Activated CD4-positive, CD25-positive, alpha-beta regulatory T cell treated with anti-CD3 and anti-CD28 coated beads, Interleukin-2, amount 50 U/mL, for 24 hours (primary cell): ENCODE data around the gene SPACDR.

Experiments used
- ATAC-seq, 2 donors: fragments of 150-1000 bp; cut with Tn5 transposase; one replicate each; pipeline ENCODE4 v1.10.0; 2021; ENCODE audit warnings: mild to moderate bottlenecking in 1 of 2, moderate library complexity in 1 of 2

Gene SPACDR

DNA sequence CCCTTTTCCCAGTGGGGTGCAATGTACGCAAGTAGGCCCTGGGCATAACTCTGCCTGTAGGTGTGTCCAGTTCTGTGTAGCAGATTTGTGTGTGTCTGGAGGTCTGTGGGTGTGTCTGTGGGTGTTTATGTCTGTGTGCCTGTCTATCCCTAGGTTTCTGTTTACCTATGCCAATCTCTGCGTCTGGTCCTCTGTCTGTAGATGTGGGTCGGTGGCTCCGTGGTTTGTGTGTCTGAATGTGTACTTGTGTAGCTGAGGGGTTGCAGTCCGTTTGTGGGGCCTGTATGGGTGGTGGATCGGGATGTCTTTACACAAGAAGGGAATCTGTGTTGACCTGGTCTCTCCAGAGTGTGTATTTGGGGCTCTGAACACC lies 20.6 kb upstream of the SPACDR start:
- ATAC-seq, result no peak

DNA sequence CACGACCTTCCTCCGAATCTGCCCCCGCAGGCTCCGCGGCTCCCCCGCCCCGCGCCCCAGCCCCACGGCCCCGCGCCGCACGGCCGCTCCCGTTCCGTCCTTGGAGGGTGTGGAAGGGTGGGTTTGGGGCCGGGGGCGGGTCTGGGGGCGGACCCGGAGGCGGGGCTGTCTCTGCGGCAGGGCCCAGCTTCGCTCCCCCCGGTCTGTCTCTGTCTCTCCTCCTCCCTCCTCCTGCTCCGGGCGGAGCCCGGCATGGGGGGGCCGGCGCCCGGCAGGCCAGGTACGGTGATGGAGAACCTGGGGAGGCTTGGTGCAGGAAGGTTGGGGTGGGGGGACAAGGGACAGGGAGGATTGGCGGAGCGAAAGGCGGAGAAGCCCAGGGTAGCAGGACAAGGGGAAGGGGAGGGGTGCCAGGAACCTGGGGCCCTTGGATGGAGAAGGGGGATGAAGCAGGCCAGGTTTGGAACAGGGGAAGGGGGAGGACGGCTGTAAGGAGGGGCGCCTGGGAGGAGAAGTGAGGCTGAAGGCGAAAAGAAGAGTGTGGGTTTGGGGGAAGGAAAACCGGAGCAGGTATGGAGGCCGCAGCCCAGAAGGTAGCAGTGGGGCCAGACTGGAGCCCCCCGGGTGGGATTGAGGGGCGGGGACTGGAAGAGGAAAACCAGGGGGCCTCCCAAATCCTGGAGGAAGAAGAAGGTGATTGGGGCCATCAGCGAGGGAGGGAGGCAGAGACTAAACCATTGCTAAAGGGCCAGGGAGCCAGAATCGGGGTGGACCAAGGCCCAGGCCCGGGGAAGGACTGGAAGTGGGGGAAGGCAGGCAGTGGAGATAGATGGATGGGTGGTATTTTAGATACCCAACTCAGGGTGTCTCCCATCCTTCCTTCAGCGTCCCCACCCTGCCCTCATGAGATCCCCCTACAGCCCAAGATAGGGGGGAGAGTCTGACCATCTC lies 19.9 kb upstream of the SPACDR start, which contains the start of gene NYAP1:
Gene NYAP1, plus strand, starts transcription at position 206 of the 951 bp plus-strand sequence. CDS start 1,385 bp downstream, outside the sequence.
- ATAC-seq, result peak; percentile 21 to 26

DNA sequence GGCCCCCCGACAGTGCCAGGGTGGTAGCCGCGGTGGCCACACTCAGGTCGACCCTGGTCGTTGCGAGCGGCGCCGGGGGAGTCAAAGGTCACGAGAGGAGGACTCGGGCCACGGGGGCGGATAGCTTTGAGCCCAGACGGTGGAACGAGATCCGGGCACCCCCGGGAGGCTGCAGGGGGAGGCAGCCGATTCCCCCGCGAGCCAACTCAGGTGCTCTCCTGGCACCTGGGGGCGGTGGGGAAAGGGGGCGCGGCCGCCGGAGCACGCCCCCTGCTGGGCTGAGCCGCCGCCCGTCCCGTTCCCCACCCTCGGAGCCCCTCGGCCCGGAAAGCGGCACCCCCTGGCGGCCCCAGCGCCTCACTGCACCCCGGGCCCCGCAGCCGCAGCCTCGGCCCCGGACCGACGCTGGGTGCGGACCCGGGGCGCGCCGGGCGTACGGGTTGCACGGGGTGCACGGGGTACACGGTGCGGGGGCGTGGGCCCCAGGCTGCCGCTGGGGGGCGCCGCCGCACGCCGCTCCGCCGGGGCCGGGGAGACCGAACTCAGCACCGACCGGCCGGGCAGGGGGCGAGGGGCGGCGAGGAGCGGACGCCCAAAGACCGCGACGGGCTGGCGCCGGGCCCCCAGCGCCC lies 19.1 kb upstream of the SPACDR start:
- peak; percentile 64 to 71 for ATAC-seq

DNA sequence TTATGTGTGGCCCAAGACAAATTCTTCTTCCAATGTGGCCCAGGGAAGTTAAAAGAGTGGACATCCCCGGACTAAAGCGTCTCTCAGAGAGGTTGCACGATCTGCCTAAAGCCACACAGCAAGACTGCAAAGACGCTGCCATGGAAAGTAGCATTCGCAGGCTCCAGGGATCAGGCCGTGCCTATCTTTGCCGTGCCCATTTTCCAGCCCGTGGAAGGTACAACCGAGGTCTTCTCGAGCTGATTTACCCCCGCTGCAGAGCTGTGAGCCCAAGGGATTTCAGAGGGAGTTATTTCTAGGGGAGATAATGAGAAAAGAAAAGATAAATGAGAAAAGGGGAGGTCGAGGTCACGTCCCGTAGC lies 18.6 kb upstream of the SPACDR start:
- ATAC-seq, result no peak

DNA sequence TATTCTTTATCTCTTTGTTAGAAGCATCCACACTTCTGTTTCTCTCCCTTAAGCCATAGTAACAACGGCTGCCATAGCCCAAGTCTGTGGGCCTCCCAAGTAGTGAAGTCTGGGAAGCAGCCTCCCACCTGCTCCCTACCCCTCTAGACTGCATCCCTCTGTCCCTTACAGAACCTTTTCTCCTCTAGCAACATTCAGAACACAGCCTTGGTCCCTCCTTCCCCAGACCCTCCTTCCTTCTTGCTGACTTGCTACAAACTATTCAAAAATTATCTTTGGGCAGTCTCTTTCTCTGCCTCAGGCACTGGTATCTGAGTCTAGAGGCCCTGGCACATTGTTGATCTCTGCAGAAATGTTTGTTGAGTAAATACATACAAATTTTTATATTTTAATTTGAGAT lies 17.4 kb upstream of the SPACDR start:
- no peak for ATAC-seq

DNA sequence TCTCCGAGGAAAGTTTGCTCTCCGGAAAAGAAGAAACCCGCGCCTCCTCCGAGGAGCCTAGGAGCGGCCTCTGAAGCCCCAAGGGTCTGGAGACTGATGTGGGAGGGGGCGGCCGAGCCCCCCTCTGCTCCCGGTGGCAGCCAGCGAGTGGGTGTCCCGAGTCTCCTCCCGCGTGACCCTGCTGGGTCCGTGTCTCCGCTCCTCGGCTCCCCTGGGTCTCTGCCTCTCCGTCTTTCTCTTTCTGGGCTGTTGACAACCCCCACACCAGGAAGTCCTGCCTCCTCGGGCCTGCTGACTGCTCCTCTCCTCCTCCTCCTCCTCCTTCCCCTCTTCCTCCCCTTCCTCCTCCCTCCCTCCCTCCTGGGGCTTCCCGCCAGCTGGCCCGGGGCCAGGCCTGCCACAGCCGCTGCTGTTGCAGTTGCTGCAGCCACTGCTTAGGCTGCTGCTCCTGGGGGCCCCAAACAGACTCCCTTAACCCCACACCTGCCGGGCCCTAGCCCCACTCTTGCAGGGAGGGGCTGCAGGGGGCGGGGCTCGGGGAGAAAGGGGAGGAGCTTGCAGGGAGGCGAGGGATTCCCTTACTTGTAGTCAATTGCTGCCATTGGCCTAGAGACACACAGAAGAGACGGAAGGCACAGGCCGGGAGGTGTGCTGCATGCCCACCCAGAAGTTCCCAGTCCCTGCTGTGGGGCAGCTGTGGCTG lies 15.0 kb upstream of the SPACDR start, which contains the start of gene TSC22D4:
Gene TSC22D4, minus strand, starts transcription at position 257 of the 703 bp plus-strand sequence. CDS start 1,176 bp downstream, outside the sequence.
- peak; percentile 81 to 84 for ATAC-seq

DNA sequence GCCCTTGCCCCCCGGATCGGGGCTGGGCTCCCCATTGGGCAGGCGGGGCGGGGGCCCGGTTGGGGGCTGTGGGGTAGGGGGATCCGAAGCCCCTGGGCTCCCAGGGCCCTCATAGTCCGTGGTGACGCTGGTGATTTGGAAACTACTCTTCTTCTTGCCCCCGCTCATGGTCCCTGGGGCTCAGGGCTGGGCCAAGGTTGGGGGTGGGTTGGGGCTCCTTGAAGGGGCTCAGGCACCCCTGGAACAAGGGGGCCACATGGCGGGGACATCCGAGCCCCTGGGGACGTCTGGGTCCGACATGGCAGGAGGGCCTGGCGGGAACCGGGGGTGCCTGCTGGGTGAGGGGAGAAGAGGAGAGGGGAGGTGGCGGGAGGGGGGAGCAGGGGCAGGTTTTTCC lies 13.8 kb upstream of the SPACDR start:
- ATAC-seq, result no peak

DNA sequence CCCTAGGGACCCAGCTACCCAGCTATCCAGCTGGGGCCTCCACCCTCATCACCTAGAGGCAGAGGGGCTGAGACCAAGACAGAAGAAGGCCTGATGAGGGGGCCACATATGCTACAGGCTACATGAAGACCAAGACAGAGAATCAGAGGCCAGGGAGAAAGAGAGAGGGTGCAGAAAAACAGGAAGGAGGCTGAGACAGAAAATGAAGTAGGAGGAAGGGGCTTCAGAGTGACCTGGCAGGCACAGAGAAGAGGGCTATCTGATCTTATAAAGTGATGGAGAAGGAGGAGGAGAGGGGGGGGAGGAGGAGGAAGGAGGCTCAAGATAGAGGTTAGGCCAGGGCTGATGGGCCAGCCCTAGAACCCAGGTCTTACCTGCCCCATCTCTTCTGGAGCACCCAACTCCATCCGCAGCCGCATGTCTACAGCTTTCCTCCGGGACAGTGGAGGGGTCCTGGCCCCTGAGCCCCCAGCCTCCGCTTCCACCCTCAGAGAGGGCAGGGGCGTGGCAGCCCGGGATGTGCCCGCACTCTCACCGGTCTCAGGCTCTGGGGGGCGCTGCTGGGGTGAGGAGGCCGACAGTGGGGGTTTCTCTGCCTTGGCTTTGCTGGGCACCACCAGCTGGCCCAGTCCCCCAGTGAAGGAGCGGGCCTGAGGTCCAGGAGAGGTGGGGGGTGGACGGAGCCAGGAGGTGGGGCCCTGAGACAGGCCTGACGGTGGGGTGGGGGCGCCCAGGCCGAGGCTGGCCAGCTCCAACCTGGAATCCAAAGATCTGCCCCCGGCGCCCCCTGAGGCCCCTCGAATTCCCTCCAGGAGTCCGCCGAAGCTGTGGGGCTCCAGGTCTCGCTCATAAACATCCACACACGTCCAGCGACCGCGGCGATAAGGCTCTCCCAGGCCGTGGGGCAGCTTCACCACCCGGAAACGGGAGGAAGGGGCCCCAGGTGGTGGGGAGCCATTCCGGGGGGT lies 13.1 kb upstream of the SPACDR start:
- ATAC-seq, result no peak

DNA sequence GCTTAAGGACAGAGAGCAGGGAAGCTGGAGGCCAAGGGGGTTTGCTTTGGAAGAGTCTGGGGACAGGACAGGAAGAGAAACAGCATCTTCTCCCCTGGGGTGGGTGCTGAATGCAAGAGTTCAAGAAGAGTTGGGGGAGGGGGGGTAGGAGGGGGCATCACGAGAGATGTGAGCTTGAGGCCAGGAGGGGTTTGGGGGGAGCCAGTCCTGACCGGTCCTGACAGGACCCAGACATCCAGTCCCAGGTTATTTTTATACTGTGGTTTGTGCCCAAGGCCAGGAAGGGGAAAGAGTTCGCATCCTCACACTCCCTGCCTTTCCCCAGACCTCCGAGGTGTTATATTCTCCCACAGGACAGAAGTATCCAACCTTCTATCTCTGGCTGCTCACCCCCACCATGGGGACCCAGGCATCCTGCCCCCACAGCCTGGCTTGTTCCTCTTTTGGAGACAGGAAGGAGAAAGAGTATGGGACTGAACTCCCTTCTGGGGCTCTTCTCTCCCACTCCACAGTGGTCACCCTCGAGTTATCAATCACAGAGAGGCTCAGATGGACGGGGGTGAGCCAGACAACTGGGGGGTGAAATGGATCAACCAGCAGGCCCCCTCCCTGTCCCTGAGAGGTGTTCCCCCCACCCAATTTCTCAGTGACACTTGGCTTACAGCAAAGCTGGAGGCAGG lies 12.2 kb upstream of the SPACDR start:
- no peak for ATAC-seq

DNA sequence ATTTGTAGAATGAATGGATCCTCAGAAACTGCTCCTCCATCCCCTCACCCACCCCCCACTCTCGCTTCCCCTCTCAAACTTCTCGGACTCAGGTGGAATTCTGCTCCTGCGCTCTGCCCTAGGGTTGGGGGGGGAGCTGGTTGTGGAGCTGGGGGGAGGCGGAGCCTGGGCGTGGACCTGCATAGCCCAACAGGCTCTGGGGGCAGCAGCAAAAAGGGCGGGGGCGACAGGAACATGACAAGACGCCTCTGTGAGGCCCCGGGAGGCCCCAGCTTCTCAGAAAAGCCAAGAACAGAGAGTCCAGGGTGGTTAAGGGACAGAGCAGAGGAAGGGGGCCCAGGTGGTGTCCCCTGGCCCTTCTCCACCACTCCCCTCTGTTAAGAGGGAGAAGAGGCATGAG lies 11.5 kb upstream of the SPACDR start:
- ATAC-seq, result no peak

DNA sequence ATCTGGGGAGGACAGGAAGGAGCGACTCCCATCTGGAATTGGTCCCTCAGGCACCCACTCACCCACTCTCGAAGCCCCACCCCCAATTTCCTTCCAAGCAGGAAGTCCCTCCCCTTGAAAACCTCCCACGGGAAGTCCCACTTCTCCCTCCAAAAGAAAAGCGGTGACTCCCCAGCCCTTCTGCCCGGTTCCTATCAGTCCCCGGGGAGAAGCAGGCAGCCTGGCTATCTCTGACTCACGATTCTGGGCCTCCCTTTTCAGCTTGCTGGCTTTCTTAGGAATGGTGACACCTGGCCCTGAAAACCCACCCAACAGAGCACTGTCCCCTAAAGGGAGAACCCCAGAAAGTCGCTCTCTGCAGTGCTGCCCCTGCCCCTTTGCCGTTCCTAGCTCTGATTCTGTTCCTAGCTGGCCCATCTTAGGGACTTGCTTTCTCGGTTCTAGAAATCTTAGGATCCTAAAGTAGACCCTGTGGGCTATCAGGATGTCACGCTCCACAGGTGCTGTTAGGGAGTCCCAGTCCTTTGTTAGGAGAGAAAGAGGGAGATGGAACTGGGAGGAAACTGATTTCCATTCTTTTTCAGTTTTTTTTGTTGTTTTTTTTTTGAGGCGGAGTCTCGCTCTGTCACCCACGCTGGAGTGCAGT lies 8.9 kb upstream of the SPACDR start:
- no peak for ATAC-seq

DNA sequence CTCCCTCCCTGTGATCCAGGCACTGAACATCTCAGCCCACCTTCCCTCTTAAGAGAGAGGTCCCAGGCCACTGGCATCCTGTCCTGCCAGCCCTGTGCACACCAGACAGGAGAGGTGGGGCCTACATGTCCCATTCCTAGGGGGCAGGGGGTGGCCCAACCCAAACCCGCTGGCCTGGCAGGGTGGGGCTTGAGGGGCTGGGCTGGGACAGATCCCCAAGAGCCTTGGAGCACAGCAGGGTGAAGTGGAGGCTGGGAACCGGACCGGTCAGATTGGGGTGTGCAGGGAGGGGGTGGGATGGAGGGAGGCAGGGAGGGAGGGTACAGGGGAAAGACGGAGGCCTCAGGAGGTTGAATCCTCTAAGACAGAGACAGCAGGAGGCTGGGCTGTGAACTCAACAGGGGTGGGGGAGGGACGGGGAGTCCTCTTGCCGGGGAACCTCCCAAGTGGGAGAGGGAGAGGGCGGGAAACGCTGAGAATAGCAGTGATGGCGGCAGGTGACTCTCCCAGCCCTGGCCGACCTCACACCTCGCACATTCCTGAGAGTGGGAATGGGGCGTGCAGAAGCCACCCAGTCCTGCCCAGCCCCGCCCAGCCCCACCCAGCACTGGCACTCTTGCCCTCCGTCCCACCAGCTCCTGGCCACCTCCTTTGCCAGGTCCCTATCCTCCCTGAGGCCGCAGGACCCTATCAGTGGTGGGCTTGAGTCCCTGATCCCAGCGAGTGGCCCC lies 8.2 kb upstream of the SPACDR start:
- no peak for ATAC-seq

DNA sequence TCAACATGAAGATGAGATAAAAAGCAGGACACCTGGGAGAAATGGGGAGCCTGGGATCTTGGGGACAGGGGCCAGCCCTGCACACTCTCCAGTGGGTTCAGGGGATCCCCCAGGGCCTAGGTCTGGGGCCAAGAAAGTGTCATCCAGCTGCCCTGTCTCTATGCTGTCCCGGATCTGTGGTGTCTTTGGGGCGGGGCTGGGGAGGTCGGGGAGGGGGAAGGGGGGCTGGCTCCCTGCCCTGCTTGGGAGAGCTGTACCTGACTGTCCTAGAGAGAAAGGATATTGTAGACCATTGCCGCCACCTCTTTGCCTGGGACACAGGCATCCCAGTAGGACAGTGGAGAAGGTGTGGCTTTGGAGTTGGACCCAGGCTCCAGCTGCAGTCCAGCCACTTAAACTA lies 7.0 kb upstream of the SPACDR start:
- ATAC-seq, result no peak

DNA sequence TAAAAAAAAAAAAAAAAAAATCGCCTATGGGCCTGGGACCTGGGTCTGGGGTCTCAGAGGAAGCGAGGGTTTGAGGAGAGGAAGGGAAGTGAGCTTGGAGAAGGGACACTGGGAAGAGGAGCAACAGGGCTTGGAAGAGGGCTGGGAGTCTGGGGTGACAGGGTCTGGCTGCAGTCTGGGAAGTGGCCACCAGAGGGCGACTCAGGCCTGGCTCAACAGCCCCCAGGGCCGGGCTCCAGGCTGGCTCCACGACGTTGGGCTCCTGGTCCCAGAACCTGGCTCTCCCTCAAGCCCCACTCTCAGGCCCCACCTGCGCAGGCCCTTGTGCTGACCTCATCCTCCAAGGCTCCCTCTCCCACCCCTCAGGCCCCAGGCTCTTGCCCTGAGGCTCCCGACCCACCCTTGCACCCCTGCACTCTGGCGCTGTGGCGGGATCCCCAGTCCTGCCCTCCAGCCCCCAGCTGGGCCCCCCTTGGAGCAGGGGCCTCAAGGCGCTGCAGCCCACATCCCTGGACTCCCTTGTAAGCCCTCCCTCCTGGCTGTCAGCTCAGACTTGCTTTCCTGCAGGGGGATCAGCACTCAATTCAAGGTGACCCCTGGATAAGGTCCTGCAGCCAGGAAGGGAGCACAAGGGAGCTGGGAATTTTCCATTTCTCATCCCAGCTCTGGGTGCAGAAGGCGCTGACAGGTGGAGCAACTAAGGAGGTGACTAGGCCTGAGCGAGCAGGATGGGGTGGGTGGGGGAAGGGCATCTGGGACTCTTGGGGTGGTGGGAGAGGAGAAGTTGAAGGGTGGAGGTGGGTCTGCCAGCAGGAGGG lies 5.4 kb upstream of the SPACDR start:
- peak; percentile 81 to 91 for ATAC-seq

DNA sequence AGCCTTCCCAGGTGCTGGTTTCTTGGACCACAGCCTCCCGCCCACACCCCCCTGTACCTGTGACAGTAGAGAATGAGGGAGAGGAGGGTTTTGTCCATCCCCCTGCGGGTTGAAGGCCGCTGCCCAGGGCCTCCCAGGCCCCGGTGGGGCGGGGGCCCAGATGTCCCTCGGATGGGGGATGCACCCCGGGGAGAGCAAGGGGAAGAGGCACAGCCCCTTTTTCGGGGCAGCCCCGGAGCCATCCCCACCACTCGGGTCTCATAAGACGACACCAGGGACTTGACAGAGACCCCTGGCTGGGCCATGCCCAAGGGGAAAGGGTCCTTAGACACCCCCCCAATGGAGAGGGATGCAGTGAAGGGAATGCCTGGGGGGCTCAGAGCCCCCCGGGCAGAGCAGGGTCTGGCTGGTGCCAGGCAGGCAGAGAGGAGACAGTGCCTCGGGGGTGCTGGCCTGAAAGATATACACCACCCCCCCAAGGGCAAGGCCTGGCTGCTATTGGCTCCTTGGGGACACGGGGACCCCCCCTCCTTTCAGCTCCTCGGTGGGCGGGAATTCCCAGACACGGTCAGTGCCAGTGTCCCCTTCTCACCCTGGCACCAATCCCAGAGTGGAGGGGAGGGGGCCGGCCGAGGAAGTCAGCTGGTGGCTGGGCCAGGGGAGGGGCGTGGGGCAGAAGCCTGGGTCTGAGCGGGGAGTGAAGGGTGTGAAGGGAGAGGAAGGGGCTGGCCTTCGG lies 3.7 kb upstream of the SPACDR start:
- ATAC-seq, result no peak

DNA sequence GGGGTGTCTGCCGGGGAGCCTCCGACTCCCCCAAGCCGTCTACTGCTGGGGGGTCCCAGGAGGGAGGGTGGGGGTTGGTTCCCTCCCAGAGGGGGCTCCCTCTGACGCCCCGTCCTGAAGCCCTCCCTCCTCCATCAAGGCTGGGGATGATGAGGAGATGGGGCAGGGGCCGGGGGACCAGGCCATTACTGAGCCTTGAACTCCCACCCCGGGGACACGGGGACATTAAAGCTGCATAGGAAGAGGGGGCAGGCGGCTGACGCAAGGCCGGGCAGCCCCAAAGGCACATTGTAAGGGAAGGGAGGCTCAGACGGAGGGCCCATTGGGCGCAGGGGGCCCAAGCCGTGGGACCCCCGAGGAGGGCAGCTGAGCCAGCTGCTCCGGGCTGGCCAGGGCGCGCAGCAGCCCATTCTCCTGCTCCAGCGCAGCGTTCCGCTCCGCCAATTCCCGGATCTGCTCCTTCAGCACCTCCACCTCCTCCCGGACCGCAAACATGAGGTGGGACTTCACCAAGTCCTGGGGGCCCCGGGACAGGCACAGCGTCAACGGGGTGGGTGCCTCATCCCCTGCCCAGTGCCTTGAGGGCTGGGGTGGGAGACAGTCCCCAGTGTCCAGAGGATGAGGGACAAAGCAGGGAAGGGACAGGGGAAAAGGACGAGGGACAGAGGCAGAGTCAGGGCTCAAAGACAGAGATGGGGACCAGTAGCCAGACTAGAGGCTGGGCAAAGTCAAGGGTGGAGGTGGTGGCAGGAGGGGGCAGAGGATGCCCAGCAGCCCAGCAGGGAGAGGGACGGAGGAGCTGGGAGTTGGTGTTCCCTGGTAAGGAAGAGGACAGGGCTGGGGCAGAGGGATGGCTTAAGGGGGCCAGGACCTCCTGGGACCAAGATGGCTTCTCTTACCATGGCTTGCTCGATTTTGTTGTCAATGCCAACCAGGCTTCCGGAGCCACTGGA lies 2.9 kb upstream of the SPACDR start:
- no peak for ATAC-seq

DNA sequence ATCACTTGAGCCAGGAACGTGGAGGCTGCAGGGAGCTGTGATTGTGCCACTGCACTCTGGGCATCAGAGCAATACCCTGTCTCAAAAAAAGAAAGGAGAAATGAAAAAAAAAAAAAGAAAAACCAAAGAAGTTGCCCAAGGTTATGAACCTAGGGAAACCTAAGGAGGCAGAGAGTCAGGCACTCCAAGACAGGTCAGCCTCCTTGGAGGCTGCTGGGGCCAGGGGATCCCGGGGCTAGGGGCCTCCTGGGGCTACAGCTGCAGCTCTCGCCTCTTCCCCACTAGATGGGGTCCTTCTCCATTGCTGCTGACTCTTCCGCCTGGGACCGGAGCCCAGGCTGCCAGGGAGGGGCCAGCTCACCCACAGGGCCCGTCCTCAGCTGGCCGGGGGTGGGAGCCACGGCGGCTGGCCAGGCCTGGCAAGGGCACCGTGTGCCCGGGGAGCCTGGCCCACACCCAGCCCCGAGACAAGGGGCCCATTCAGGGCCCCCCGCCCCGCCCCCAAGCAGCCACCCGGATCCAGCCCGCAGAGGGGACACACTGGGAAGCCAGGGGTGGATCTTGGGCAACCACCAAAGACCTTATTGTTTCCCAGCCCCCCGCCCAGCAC lies 1.7 kb upstream of the SPACDR start:
- ATAC-seq, result no peak
